ENCODE measurements around the gene ATXN2.

Gene ATXN2

GRCh38 chr12:111417784-111418593 lies 181.1 kb downstream of the ATXN2 start:
- DNase-seq (ENCODE audit: low read depth): no peak

- no peak for DNase-seq (ENCODE audit: low read depth)
These were observed 181.8 kb downstream of the ATXN2 start for GRCh38 chr12:111417290-111417689.

- DNase-seq (ENCODE audit: low read depth): no peak
These were observed 184.3 kb downstream of the ATXN2 start for GRCh38 chr12:111414711-111415252.

DNA sequence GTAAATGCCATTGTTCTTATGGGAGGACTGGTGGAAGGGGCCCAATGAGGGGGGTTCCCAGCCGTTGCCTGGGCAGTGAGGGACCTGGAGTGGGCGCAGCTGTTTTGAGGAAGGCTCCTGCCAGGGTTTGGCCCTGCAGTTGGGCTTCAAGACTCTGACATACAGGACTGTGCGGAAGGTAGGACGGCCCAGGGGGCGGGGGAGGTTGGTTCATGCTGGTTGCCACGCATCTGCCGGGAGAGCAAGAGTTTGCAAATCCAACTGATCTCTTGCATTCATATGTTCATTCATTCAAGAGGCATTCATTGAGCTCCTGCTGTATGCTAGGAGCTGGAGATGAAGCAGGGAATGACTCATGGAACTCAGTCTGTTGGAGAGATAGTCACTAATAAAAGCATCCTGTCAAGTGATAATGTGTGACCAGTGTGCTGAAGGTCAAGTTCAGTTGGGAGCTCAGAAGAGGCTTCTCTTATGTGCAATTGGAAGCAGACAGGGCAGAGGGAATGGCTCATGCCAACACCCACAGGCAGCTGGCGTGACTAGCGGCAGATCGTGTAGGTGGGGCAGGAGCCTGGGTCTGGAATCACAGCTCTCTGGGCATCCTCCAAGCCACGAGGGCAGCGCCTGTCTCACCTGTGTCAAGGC lies 185.6 kb downstream of the ATXN2 start:
- DNase-seq (ENCODE audit: low read depth): peak; percentile 79

DNA sequence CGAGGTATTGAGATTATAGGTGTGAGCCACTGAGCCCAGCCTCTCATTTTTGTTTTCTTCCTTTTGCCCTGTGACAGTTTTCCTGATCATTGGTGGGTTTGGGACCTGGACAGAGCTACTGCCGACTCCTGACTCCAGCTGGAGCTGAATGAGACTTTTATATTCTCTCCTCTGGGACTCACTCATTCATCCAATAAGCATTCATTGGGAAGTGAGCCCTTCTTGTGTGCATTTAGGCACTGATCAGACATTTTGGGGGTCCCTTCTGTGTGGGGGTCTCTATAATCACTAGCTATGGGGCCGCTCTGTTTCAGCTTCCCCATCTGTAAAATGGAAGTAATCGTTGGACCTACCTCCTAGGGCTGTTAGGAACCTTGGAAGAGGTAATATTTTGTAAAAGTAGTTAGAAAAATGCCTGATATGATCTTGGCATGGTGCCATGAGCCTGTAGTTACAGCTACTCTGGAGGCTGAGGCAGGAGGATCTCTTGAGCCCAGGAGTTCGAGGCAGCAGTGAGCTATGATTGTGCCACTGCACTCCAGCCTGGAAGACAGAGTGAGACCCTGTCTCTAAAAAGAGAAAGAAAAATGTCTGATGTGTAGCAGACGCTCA lies 186.2 kb downstream of the ATXN2 start:
- no peak for DNase-seq (ENCODE audit: low read depth)

DNA sequence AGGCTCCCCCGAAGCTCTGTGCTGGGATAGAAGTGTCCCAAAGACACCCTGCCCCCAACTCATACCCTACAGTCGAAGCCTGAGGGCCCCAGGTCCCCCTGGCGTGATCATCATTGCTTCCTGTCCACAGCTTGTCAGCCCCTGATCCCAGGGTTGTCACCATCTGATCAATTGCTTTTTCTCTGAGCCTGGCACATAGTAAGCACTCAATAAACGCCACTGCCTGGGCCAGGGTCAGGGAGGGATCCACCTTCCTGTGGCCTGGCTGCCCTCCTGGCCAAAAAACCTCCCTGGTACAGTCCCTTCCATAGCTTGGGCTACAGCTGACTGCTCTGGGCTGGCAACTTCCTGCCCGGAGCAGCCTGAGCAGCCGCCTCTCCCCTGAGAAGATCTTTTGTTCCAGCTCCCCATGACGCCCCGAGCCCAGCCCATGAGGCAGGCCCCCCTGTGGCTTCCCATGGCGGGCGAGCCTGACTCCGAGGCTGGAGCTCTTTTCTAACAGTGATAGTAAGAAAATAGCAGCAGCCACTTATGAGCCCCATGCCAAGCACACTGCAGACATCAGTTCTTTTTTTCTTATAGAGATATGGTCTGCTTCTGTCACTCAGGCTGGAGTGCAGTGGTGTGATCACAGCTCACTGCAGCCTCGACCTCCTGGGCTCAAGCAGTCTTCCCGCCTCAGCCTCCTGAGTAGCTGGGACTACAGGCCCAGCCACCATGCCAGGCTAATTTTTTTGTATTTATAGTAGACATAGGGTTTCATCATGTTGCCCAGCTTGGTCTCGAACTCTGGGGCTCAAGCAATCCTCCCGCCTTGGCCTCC lies 186.9 kb downstream of the ATXN2 start:
- no peak for DNase-seq (ENCODE audit: low read depth)

- no peak for DNase-seq (ENCODE audit: low read depth)
These were observed 187.8 kb downstream of the ATXN2 start for GRCh38 chr12:111411185-111411764.

- no peak for DNase-seq (ENCODE audit: low read depth)
These were observed 188.5 kb downstream of the ATXN2 start for GRCh38 chr12:111410431-111411184.

- DNase-seq (ENCODE audit: low read depth): no peak
These were observed 189.2 kb downstream of the ATXN2 start for GRCh38 chr12:111409780-111410430.

- no peak for DNase-seq (ENCODE audit: low read depth)
These were observed 189.7 kb downstream of the ATXN2 start for GRCh38 chr12:111409403-111409779.

- no peak for DNase-seq (ENCODE audit: low read depth)
These were observed 190.3 kb downstream of the ATXN2 start for GRCh38 chr12:111408686-111409402.

DNA sequence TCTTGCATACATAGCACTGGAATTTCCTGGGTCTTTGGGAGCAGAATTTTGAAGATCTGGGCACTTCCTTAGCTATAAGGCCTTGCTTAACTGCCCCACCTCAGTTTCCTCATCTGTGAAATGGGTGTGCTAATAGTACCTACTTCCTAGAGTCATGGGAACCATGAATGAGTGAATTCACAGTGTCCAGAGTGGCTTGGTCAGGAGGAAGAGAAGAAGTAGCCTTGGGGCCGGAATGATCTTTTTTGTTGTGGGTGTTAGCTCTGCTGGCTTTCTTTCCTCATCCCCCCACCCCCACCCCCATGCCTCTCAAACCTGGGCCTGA lies 191.0 kb downstream of the ATXN2 start:
- no peak for DNase-seq (ENCODE audit: low read depth)

DNA sequence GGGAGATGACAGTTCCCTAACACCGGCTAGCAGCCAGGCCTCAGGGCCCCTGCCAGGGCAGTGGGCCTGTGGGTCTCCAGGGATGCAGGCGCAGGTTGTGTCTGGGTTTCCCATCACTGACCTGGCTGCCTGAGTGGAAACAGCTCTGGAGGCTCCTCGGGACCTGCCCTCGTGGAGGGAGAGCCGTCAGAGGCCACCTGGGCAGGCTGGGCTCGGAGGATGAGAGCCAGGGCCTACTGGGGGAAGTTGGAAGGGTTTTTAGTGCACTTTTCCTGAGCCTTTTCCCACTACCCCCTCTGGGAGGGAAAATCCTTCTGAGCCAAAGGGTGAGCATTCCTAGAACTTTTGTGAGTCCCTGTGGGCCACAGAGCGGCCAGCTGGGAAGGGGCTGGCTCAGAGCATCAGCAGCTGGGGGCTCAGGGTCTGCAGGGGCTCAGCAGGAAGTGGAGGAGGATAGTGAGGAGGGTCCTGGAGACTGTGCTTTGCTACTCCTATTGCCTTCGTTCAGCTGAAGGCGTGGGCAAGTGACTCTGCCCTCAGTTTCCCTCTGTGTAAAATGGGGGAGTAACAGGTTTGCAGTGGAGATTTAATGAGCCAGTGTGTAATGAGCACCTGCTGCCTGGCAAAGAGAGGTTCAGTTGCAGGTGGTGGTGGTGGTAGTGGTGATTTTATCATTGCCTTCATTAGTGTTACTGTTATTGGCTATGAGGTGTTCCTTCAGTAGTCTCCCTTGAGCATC lies 191.6 kb downstream of the ATXN2 start:
- no peak for DNase-seq (ENCODE audit: low read depth)

GRCh38 chr12:111406474-111407376 lies 192.4 kb downstream of the ATXN2 start:
- no peak for DNase-seq (ENCODE audit: low read depth)

DNA sequence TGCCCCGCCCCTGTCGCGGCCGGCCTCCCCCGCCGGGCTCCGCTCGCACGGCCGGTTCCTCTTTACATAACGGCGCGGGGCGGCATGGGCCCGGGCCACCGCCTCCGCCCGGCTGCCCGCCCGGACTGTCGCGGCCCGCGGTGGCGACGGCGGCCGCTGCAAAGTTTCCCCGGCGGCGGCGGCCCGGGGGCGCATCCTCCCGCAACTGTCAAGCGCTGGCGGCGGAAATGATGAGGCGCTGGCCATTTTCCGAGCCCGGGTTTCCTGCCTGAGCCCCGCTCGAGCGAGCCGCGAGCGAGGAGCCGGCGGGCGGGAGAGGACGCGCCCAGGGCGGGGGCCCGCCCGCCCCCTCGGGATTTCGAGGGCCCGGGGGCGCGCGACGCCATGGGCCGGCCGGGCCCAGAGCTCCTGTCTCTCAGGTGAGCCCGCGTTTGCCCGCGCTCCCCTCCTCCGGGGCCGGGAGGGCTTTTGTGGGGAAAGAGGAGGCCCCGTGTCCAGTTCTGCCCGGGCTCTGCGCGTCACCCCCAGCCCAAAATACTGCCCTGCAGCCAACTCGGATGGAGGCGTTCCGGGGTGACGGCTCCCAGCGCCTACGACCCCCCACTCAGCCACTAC lies 193.1 kb downstream of the ATXN2 start, which contains the start of gene SH2B3:
TSS of gene SH2B3 (plus strand) at position 65 of the 615 bp plus-strand sequence. CDS start 12,223 bp downstream, outside the sequence.
- no peak for DNase-seq (ENCODE audit: low read depth)

GRCh38 chr12:111405149-111405858 lies 193.8 kb downstream of the ATXN2 start:
- DNase-seq (ENCODE audit: low read depth): no peak

Measured in HS-5 (cell line).